Measurements from ENCODE around the gene FRZB.

Gene FRZB

DNA sequence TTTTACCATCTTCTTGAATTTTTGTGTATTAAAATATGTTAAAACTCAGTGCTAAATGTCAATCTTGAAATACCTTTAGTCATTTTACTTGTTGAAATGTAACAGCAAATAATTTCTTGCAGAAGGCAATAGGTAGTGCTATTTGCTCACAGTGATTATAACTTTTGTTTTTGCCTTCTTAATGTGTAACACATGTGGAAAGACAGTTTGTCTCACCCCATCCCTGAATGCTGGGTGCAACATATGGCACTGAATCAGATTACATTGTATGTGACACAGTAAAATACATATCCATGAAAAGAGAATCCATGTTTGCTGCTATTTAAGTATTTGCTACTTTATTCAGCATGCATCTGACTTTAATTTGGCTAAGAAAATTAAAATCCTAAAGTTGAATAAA is 35.3 kb downstream of the FRZB start:
- TF ChIP-seq, protein P1, sequence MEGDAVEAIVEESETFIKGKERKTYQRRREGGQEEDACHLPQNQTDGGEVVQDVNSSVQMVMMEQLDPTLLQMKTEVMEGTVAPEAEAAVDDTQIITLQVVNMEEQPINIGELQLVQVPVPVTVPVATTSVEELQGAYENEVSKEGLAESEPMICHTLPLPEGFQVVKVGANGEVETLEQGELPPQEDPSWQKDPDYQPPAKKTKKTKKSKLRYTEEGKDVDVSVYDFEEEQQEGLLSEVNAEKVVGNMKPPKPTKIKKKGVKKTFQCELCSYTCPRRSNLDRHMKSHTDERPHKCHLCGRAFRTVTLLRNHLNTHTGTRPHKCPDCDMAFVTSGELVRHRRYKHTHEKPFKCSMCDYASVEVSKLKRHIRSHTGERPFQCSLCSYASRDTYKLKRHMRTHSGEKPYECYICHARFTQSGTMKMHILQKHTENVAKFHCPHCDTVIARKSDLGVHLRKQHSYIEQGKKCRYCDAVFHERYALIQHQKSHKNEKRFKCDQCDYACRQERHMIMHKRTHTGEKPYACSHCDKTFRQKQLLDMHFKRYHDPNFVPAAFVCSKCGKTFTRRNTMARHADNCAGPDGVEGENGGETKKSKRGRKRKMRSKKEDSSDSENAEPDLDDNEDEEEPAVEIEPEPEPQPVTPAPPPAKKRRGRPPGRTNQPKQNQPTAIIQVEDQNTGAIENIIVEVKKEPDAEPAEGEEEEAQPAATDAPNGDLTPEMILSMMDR (IDR thresholded peaks at IDR 0.05; ENCODE audit: low read length), result no peak
- TF ChIP-seq EZH2 (IDR thresholded peaks at IDR 0.05; ENCODE audit: borderline replicate concordance, low read length), result no peak
- Histone ChIP-seq H3K79me2 (ENCODE audit: insufficient read depth, low read length) (no peaks in the 10 kb centered on the region), H3K4me1 (ENCODE audit: insufficient read depth, low read length, severe bottlenecking) (no peaks in the 10 kb centered on the region), H2AFZ (ENCODE audit: low read length) (no peak overlapping the region), H3K36me3 (ENCODE audit: insufficient read depth, low read length) (no peaks in the 10 kb centered on the region), H3K27ac (ENCODE audit: low read depth, low read length, poor library complexity, severe bottlenecking) (no peak overlapping the region), H3K9me3 (ENCODE audit: low read length) (no peaks in the 10 kb centered on the region), H3F3A (ENCODE audit: insufficient read depth, low read length) (no peaks in the 10 kb centered on the region), H3K4me3 (ENCODE audit: low read depth, low read length, poor library complexity, severe bottlenecking) (no peak overlapping the region), H3K9ac (ENCODE audit: low read length) (no peak overlapping the region), H3K4me2 (ENCODE audit: low read length) (no peak overlapping the region), H4K20me1 (ENCODE audit: insufficient read depth, low read length) (no peaks in the 10 kb centered on the region), H3K9me2 (ENCODE audit: low read depth, low read length) (no peaks in the 10 kb centered on the region), H3K27me3 (ENCODE audit: insufficient read depth, low read length) (no peaks in the 10 kb centered on the region)

DNA sequence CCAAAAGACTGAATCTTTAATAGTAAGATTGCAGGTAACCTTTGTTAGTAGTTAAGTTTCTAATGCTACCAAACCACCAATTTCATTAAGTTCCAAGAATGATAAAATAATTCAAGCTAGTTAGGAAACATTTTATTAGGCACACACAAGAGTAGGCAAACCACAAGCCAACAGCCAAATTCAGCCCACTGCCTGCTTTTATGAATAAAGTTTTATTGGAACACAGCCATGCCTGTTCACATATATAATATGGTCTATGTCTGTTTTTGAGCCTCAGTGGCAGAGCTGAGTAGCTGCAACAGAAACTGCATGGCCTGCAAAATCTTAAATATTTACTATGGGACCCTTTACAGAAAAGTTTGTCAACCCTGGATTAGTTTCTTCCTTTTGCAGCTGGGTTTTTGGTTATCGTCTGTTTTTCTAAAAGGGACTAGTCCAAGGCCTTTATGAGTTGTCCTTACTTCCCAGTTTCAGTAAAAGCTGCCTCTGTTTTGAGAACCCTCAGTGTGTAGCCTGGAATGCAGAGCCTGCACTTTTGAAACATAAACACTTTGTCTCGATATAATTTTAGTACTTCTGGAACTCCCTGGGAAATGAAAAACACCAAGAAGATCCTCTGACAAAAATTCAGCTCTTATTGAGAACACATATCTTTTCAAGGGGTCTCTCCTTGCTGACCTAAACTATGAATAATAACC is 39.1 kb downstream of the FRZB start:
- TF ChIP-seq EZH2 (IDR thresholded peaks at IDR 0.05; ENCODE audit: borderline replicate concordance, low read length), result no peak
- TF ChIP-seq, protein P1 (IDR thresholded peaks at IDR 0.05; ENCODE audit: low read length), result no peak
- H3K9ac ChIP-seq (ENCODE audit: low read length), result no peak overlapping the region
- H3K36me3 ChIP-seq (ENCODE audit: insufficient read depth, low read length), result no peaks in the 10 kb centered on the region
- no peaks in the 10 kb centered on the region for H3K9me3 ChIP-seq (ENCODE audit: low read length)
- H3K27ac ChIP-seq (ENCODE audit: low read depth, low read length, poor library complexity, severe bottlenecking), result no peak overlapping the region
- H3K4me2 ChIP-seq (ENCODE audit: low read length), result no peak overlapping the region
- no peaks in the 10 kb centered on the region for H3K27me3 ChIP-seq (ENCODE audit: insufficient read depth, low read length)
- no peaks in the 10 kb centered on the region for H3F3A ChIP-seq (ENCODE audit: insufficient read depth, low read length)
- H2AFZ ChIP-seq (ENCODE audit: low read length), result no peak overlapping the region
- H3K4me1 ChIP-seq (ENCODE audit: insufficient read depth, low read length, severe bottlenecking), result no peaks in the 10 kb centered on the region
- H3K79me2 ChIP-seq (ENCODE audit: insufficient read depth, low read length), result no peaks in the 10 kb centered on the region
- no peaks in the 10 kb centered on the region for H4K20me1 ChIP-seq (ENCODE audit: insufficient read depth, low read length)
- no peaks in the 10 kb centered on the region for H3K9me2 ChIP-seq (ENCODE audit: low read depth, low read length)
- no peak overlapping the region for H3K4me3 ChIP-seq (ENCODE audit: low read depth, low read length, poor library complexity, severe bottlenecking)

DNA sequence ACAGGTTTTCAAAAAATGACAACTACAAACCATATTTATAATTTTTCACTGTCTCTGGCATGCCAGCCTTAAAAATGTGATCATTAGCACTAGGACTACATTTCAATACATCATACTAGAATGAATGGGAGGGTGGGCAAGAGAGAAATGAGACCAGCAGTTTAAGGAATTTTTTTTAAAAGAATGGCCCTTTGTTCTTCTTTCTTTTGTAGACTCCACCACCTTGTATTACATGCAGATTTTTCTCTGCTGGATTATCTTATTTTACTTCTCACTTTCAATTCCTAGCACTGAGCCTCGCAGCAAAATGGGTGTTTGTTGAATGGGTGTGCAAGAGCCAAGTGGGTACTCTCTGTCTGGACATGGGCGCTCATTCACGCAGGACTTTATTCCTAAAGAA is 39.9 kb downstream of the FRZB start:
- H3K79me2 ChIP-seq (ENCODE audit: insufficient read depth, low read length), result no peaks in the 10 kb centered on the region
- H2AFZ ChIP-seq (ENCODE audit: low read length), result no peak overlapping the region
- H3K9me2 ChIP-seq (ENCODE audit: low read depth, low read length), result no peaks in the 10 kb centered on the region
- H3K27ac ChIP-seq (ENCODE audit: low read depth, low read length, poor library complexity, severe bottlenecking), result no peak overlapping the region
- no peaks in the 10 kb centered on the region for H3K4me1 ChIP-seq (ENCODE audit: insufficient read depth, low read length, severe bottlenecking)
- H3K4me3 ChIP-seq (ENCODE audit: low read depth, low read length, poor library complexity, severe bottlenecking), result no peak overlapping the region
- no peaks in the 10 kb centered on the region for H3K36me3 ChIP-seq (ENCODE audit: insufficient read depth, low read length)
- TF ChIP-seq, protein P1 (IDR thresholded peaks at IDR 0.05; ENCODE audit: low read length), result no peak
- no peak for TF ChIP-seq EZH2 (IDR thresholded peaks at IDR 0.05; ENCODE audit: borderline replicate concordance, low read length)
- H3K9ac ChIP-seq (ENCODE audit: low read length), result no peak overlapping the region
- H3F3A ChIP-seq (ENCODE audit: insufficient read depth, low read length), result no peaks in the 10 kb centered on the region
- H3K9me3 ChIP-seq (ENCODE audit: low read length), result no peaks in the 10 kb centered on the region
- no peaks in the 10 kb centered on the region for H3K27me3 ChIP-seq (ENCODE audit: insufficient read depth, low read length)
- no peaks in the 10 kb centered on the region for H4K20me1 ChIP-seq (ENCODE audit: insufficient read depth, low read length)
- H3K4me2 ChIP-seq (ENCODE audit: low read length), result no peak overlapping the region

Measured in OCI-LY1 (cell line).